ENCODE measurements around the gene DHODH.
"Not testable (repeated sequence)": the region's sequence is repeated elsewhere in the genome, so short reads cannot be mapped to it uniquely, and the experiment has no call there.

Gene DHODH

GRCh38 chr16:72013888-72014581, 5.5 kb downstream of the DHODH start:
- peak; percentile 4 for DNase-seq

DNA sequence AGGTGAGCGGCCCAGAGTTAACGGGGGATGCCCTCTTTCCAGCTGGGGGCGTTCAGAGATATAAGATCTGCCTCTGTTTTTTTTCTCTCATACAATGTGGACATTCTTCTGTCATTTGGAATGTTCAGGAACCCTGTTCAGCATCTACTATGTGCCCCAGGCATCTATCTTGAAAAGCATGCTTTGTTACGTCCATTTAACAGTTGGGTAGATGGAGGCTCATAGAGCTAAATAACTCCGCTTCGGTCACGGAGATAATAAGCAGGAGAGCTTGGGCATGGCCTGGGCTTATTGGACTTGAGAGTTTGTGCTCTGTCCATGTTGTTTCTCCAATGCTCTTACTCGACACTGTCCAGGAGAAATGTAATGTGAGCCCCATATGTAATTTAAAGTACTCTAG, 6.1 kb downstream of the DHODH start:
- no peak for DNase-seq

DNA sequence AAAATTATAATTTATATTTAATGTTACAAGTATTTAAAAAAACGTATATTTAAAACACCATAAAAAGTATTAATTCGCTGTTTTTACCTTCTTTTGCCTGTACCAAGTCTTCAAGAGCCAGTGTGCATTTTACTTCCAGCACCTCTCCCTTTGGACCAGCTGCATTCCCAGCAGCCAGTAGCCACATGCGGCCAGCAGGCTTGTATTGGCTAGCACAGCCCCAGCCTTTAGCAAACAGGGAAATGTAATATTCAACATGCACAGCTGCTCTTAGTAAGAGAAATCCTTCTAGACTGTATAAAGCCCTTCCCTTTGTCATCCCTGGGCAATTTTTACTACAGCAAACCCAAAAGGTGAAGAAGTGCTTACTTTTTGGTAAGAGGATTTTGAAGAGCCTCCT, 6.6 kb downstream of the DHODH start:
- DNase-seq = no peak

DNA sequence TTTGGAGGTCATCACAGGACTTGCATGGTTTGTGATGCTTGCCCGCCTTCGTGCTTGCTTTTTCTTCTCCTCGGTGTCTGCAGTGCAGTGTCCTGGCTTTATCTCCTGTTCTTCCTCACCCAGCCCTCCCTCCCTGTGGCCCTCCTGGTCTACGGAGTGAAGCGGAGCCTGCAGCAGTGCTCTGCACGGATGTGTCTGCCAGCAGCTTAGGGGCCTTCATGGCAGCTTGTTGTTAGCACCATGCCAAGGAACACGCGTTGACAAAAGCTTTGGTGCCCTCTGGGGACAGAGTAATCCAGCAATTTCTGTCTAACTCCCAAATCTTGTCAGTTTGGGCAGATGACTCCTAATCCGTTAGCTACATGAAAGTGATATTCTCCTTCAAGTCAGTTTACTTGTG, 9.9 kb downstream of the DHODH start:
- DNase-seq = no peak

- DNase-seq = no peak
Observed at GRCh38 chr16:72021043-72021442, 12.5 kb downstream of the DHODH start.

DNA sequence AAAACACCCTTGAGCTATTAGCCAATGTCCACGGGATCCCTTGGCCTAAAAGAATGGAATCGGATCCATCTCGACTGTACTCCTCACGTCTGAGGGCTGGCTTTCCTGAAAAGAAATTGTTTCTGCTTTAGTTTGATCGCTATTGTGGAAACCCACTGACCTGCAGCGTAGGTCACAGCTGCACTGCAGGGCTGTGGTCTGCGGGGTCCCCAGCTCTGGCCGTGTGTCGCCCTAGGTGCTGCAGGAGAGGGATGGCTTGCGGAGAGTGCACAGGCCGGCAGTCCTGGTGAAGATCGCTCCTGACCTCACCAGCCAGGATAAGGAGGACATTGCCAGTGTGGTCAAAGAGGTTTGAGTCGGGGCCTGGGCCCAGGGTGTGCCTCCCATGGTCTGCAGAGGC, 13.6 kb downstream of the DHODH start:
- no peak for DNase-seq

- DNase-seq = peak; percentile 7
Observed at GRCh38 chr16:72023962-72024361, 15.4 kb downstream of the DHODH start.

DNA sequence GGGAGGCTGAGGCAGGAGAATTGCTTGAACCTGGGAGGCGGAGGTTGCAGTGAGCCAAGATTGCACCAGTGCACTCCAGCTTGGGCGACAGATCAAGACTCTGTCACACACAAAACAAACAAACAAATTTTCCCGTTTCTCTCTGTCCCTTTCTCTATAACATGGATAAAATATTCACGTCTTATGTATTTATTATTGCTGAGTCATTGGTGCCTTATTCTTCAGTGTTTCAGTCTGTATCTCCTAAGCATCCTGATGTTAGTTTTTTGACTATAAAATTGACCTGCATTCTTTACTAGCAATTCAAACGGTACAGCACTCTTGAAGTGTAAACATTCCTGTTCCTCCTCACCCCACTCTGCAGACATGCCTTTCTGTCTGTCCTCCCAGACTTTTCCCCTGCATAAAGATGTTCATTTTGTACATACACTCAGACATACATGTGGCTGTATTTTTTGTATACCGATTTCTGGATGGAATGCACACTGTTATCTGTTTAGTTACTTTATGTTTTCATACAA, 16.4 kb downstream of the DHODH start:
- DNase-seq = no peak

DNA sequence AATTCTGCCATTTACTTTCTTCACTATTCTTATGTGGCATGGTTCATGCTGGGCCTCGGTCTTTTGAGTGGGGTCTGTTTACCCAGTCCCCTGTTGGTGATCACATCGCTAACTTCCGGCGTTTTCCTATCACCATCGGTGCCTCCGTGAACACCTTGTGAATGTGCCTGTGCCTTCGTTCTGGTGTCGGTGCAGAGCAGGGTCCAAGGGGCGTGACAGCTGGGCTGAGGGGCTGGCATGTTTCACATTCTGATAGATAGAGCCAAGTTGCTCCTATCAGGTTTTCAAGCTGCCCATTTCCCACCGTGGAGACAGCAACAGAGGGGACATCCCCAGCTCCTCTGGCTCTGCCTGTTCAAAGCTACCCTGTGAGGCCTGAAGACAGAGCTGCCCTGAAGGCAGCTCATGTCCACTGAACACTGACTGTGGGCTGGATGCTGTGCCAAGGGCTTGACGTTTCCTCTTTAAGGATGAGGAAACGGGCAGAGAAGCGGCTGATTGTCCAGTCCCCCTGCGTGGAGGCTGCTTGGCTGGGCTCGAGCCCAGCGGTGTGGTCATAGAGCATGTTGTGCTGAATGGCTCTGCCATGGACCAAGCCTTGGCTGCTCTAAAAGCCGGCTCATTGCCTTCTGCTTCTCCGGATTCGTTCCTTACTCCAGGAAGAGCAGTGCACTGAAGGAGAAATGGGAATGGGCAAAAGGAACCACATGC, 17.0 kb downstream of the DHODH start:
- DNase-seq = no peak

GRCh38 chr16:72027669-72028378, 19.3 kb downstream of the DHODH start:
- no peak for DNase-seq

GRCh38 chr16:72029567-72030271, 21.2 kb downstream of the DHODH start:
- no peak for DNase-seq

- no peak for DNase-seq
Observed at GRCh38 chr16:72033437-72033836, 24.9 kb downstream of the DHODH start.

DNA sequence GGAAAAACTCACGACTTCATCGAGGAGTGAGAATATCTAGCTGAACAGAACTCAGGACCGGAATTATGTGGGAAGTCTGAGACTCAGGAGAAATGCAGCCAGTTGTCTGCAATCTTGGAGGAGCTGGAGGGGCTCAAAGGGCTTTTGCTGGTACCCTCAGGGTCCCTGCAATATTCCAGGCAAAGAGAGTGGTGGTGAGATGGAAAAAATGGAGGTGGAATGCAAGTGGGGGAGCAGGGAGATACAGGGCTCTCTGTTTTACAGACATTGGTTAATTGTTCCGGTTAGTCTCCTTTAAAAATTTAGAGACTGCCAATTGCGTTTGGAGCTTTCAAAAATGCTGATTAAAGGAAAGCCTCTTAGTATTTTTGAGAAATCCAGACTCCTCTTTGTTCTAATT, 27.6 kb downstream of the DHODH start:
- DNase-seq = no peak

GRCh38 chr16:72042157-72042660, 33.7 kb downstream of the DHODH start:
- no peak for DNase-seq

- DNase-seq = no peak
Observed at GRCh38 chr16:72043058-72043457, 34.5 kb downstream of the DHODH start.

DNA sequence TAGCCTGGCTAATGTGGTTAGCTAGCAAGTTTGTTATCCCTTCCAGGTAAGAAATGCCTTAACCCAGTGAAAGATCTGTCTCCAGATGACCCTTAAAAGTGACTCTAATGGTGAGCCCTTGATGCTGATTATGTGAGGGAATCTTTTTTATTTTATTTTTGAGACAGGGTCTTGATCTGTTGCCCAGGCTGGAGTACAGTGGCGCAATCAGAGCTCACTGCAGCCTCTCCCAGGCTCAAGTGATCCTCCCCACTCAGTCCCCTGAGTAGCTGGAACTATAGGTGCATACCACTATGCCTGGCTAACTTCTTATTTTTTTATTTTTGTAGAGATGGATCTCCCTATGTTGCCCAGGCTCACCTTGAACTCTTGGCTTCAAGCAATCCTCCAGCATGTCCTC, 35.0 kb downstream of the DHODH start:
- no peak for DNase-seq

- DNase-seq = no peak
Observed at GRCh38 chr16:72044296-72044695, 35.8 kb downstream of the DHODH start.

DNA sequence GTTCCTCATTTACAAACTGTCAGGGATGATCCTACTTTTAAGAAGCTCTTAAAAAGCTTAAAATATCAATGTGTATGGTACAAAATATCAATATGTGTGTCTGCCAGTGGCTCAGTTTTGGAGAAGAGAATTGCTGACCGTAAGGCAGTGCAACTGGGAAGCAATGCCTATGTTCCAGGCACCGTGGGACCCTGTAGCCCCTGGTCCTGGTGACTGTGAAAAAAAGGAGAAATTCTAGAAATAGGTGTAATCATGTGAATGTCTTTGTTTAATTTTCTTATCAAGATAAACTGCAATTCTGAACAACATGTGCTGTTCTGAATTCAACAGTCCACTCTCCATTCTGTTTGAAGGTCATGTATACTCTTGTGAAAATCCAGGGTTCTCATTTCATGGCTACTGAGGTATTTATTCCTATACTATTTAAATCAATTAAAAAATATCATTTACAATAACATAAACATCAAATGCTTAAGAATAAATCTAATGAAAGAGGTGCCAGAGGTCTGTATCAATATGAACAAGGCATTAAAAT, 36.3 kb downstream of the DHODH start:
- no peak for DNase-seq

DNA sequence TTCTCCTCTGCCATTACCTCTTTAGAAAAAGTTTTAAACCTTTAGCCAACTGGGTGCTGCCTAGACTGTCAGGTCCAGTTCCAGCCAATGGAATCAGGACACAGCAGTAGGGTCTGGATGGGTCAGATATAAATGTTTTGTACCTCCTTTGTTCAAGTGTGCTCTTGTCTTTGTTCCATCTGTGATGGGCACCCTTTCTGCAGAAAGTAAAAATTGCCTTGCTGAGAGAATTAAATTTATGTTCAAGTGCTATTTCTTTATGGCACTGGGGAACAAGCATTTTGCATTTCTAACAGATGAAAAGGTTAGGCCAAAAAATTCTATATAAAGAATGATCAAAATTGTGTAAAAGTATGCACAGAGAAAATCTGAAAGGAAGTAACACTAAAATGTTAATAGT, 40.6 kb downstream of the DHODH start:
- DNase-seq = no peak

DNA sequence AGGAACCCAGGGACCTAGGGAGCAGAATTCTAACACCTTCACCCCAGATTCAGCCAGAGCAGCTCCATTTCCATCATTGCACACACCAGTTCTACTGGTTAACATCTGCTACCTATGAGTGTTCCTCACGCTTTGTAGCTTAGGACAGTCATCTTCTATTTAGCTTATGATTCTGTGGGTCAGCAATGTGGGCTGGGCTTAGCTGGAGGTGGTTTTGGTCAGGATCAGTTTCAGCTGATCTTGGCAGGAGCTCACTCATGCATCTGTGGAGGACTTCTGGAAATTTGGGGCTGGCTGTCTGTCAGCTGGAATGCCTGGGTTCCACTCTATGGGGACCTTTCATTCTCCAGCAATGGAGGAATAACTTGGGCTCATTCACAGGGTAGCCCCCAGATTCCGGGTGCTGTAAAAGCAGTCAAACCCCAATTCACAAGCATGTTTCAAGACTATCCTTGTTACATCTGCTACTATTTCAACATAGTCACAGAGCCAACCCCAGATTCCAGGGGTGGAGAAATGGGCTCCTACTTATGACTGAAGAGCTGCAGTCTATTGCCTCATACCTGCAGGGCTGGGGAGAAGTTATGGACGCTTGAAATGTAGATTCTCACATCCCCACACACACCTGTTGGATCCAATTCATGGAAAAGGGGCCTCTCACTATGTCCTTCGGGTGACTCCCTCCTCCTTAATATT, 42.4 kb downstream of the DHODH start:
- no peak for DNase-seq

DNA sequence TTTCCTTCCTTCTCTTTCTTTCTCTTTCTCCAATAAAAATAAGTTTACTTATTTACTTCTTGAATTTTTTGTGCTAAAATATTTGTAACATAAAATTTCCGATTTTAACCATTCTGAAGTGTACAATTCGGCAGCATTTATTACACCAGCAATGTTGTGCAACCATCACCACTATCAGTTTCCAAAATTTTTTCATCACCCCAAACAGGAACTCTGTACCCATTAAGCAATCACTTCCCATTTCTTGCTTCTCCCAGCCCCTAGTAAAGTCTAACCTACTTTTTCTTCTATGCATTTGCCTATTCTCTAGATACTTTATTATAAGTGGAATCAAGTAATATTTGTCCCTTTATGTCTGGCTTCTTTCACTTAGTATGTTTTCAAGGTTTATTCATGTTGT, 43.3 kb downstream of the DHODH start:
- no peak for DNase-seq

GRCh38 chr16:72054254-72054847, 45.8 kb downstream of the DHODH start, which contains the start of gene HP:
TSS of gene HP (plus strand) at chr16:72054505. CDS start at chr16:72054653, 148 bp downstream.
- not testable (repeated sequence) for DNase-seq
